ENCODE data around the gene ZNF23.

- TF ChIP-seq EZH2 (IDR thresholded peaks at IDR 0.05; ENCODE audit: insufficient read depth, poor library complexity, severe bottlenecking), result no peak
- TF ChIP-seq EZH2phosphoT487 (IDR thresholded peaks at IDR 0.05; ENCODE audit: insufficient read depth, low read depth), result no peak
Measured at GRCh38 chr16:71399801-71400563, 62.1 kb downstream of the ZNF23 start.
